SK-N-SH (cell line): ENCODE results near the gene HMHB1.

ENCODE experiments used
- CTCF ChIP-seq: fragments of 200-600 bp; sonication (generic); IDR thresholded peaks from 2 replicates; pipeline ENCODE4 v1.6.1; 2017; ENCODE audit warnings: antibody characterized with exemption, mild to moderate bottlenecking, moderate library complexity
- GATA2 ChIP-seq: sonication (generic); formaldehyde crosslinking; IDR thresholded peaks from 2 replicates; pipeline ENCODE4 v1.5.0; 2020; ENCODE audit warnings: mild to moderate bottlenecking, missing genetic modification reagents
- JUND ChIP-seq: IDR thresholded peaks from 2 replicates; pipeline ENCODE4 v1.4.0; 2012
- NRF1 ChIP-seq: IDR thresholded peaks from 2 replicates; pipeline ENCODE4 v1.6.1; 2012; ENCODE audit warnings: low read depth, mild to moderate bottlenecking, low read length
- POLR2AphosphoS5 ChIP-seq: IDR thresholded peaks from 2 replicates; pipeline ENCODE4 v1.6.1; 2012; ENCODE audit warnings: low read depth, low read length
- RXRA ChIP-seq: IDR thresholded peaks from 2 replicates; pipeline ENCODE4 v1.4.0; 2012; ENCODE audit warnings: low read depth, mild to moderate bottlenecking, borderline replicate concordance
- SMC3 ChIP-seq: IDR thresholded peaks from 2 replicates; pipeline ENCODE4 v1.6.1; 2012; ENCODE audit warnings: low read depth, low read length, improper control_type of control experiment
- YY1 ChIP-seq: IDR thresholded peaks from 2 replicates; pipeline ENCODE4 v1.4.0; 2012; ENCODE audit warnings: low read depth, mild to moderate bottlenecking

DNA sequence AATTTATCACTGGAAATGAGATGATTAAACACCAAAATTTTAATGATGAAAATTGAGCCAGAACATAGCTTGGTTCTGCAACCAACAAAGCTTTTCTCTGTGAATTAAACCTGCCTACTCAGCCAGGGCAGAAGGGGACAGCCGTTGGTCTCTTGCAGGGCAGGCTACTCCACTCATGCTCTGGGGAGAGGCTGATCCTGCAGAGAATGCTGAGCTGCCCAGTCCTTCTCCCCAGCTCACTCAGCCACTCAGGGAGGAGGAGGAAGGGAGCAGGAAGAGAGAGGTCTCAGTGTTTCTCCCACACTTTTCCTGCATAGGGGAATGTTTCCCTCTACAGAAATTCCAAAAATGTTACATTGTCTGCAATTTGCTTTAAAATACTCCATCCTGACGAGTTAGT is 40.4 kb upstream of the HMHB1 start:
- TF ChIP-seq POLR2AphosphoS5 (no peak), CTCF (no peak), RXRA (no peak), YY1 (no peak), SMC3 (no peak), GATA2 (no peak), NRF1 (no peak), JUND (no peak)
